ENCODE measurements around the gene TUBGCP3.
"Not testable (repeated sequence)": the region's sequence is repeated elsewhere in the genome, so short reads cannot be mapped to it uniquely, and the experiment has no call there.

TUBGCP3 gene

DNA sequence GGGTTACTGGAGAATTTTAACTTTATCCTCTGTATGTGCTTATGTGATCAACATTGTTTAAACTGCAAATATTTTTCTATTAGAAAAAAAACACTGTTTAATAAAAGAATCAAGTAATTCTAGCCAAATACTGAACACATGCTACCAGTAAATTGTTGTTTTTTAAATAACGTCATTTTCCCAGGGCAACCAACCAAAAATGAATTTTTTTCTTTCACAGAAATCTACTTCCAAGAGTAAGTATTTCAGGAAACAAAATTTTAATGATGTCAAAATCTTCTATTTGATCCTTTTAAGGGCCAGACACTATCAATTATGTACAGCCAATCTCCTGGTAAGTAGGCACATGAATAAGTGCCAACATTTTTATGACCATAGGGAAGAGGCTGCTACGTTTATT, 57.1 kb downstream of the TUBGCP3 start:
- DNase-seq, result no peak

- DNase-seq, result no peak
These were observed 58.7 kb downstream of the TUBGCP3 start for GRCh38 chr13:112529216-112529615.

- DNase-seq, result no peak
These were observed 61.7 kb downstream of the TUBGCP3 start for GRCh38 chr13:112526146-112526853.

DNA sequence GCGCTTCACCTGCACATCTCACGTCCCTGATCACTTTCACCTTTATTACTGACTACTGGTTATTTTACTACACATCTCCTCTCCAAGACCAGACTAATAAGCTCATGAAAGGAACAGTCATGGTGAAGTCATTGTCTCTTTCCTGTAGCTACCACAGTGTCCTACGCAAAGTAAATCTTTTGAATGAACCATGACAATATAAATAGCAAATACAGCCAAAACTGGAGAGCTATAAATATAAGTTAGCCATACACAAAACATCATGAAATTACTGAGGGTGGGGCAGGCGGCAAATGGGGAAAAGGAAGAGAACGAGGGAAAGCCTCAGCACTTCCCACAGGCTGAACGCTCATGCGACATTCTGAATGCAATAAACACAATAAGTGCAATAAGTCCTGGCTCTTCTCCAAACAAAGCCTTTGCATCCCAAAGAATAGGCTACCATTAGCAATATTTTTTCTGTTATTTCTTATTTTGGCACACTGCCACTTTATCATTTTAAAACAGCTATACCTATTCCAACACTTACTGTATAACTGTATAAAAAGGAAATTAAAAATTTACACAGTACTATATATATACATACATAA, 62.5 kb downstream of the TUBGCP3 start:
- DNase-seq, result no peak

GRCh38 chr13:112522578-112522977, 65.4 kb downstream of the TUBGCP3 start:
- no peak for DNase-seq

GRCh38 chr13:112521073-112521685, 66.8 kb downstream of the TUBGCP3 start:
- no peak for DNase-seq

GRCh38 chr13:112519517-112520060, 68.4 kb downstream of the TUBGCP3 start:
- DNase-seq, result no peak

DNA sequence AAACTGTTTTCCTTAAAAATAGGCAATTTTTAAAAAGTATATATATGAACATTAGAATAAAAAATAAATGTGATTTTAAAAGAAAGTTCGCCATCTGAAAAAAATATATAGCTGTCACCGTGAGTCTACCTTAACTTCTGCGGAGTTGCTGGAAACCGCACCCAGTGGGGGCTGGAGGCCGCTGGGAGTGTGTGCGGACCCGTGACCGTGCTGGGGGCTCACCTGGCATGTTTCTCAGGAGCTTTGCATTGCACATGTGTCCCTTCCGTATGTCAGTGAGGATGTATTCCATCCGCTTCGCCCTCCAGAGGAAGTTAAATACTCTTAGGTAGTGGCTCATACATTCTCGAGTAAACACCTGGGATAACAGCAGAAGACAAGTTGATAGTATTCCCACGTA, 71.7 kb downstream of the TUBGCP3 start:
- no peak for DNase-seq

- DNase-seq, result no peak
These were observed 74.2 kb downstream of the TUBGCP3 start for GRCh38 chr13:112513761-112514160.

DNA sequence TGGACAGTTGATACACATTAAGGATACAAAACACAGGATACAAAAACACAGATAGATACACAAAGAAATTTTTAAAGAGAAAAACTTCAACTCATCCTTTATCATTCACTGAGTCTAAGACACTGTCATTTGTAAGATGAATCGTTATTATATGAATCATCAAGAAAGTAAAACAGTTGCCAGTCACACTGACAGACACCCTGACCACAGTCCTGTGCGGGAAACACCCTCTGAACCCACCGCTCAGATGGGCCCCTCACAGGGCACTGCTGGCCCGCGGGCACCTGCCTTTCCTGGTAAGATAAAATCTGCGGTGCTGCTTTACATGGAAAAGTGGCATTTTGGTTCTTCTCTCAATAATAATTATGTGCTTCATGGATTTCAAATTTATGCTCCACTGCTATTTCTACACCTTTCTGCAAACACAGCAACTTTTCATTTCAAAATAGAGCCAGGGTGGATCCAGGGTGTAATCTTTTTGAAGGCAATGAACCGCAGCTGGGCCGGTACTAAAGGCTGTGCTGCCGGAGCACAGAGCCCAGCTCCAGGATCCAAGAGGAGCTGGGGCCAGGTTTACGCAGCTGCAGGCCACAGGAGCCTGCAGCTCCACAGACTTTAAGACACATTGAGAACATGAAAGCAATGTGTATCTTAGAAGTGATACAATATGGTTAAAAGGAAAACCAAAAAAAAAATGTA, 76.8 kb downstream of the TUBGCP3 start:
- no peak for DNase-seq

GRCh38 chr13:112510002-112510780, 77.8 kb downstream of the TUBGCP3 start:
- peak in 22 of 56 donors; percentile 2 to 46 (median 12) for DNase-seq

DNA sequence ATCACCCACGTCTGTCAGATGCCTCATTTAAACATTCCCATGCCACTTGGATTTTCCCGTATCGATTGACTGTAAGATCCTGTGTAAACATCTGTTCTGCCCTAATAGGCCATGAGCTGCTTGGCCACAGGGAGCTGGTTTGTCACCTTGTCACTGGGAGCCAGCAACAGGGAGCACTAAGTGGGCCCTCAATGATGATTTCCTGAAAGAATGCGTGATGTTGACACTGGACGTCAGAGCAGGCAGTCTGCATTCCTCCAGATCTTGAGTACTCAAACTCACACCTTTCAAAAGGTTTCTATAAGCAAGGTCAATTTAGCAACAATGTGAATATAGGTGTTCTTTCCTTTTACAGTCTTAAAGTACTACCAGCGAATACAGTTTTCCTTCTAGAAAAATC, 78.8 kb downstream of the TUBGCP3 start:
- no peak for DNase-seq

DNA sequence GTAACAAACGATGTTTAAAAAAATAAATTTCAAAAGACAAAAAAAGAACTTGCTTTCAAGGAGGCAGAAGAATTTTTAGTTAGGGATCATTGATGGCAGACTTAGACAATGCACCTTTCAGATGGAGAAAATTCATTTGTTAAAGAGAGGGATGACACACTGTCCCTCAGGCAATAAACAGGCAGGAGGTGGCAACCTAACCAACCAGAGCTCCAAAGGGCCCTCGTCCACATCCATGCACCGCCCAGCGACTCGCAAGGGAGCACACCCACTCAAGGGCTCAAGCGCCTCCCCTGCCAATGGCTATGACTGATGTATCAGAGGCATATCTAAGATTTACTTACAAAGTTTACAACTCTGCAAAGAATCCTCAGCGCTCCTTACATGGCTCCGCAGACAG, 81.9 kb downstream of the TUBGCP3 start:
- no peak for DNase-seq

DNA sequence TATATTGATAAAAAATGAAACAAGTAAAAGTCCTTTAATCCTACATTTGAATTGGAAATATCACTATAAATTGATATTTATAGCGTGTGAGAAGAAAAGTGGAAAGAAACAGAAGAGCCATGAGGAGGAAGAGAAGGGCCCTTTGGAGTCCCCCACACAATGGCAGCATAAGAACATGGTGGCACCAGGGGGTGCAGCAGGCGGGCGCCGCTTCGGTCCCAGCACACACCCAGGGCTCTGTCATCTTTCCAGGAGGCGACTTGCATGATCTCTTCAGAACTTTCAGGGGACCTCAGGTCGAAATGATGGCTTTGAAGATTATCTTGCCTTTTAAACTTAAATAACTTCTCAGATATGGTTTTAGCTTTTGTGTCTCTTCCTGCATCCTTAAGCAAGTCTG, 91.8 kb downstream of the TUBGCP3 start:
- DNase-seq, result no peak

- DNase-seq, result no peak
These were observed 92.5 kb downstream of the TUBGCP3 start for GRCh38 chr13:112495465-112495864.

DNA sequence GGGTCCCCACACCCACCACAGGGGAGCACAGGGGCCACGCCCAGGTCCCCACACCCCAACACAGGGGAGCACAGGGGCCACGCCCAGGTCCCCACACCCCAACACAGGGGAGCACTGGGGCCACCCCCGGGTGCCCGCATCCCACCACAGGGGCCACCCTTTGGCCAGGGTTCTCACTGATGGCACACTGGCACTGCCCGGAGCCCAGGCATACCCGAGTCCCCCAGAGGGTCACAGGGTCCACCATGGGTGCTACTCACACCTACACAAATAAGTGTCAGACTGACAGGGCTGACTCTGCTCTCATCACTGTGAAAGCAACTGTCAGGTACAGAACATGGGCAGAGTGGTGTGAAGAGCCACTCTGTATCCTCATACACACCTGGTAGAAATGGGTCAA, 98.8 kb downstream of the TUBGCP3 start:
- no peak for DNase-seq

GRCh38 chr13:112488343-112489050, 99.5 kb downstream of the TUBGCP3 start:
- DNase-seq, result not testable (repeated sequence)

GRCh38 chr13:112487127-112487517, 100.8 kb downstream of the TUBGCP3 start:
- no peak for DNase-seq

- no peak for DNase-seq
These were observed 101.4 kb downstream of the TUBGCP3 start for GRCh38 chr13:112486386-112487126.

DNA sequence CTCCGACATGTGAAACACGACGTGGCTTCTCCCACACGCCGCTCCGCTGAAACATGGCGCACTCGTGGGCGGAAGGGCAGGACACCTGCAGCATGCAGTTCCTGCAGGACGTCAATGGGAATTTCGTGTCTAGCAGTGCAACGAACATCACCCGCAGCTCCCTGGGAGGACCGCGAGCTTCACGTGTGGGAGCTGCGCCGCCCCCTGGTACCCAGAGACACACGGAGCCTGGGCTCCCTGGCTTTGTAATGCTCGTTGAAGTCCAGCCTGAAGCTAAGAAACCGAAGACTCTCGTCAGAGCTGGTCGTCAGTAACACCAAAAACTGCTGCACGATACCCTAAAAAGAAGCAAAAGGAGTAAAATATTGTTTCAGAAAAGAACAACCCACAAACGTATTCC, 102.1 kb downstream of the TUBGCP3 start:
- not testable (repeated sequence) for DNase-seq
